ENCODE data around the gene TPM1.
"Not testable (repeated sequence)": the region's sequence is repeated elsewhere in the genome, so short reads cannot be mapped to it uniquely, and the experiment has no call there.

Gene TPM1

GRCh38 chr15:63090887-63091286 is 48.3 kb downstream of the TPM1 start:
- Histone ChIP-seq H3K36me3 (ENCODE audit: insufficient read depth, low read depth, low read length) (no peaks in the 10 kb centered on the region), H3K4me1 (ENCODE audit: insufficient read depth, low read length) (peaks cover 31% of the 10 kb centered on the region), H3K9me3 (ENCODE audit: insufficient read depth, low read depth, low read length) (no peaks in the 10 kb centered on the region), H3K27me3 (ENCODE audit: insufficient read depth, low read length) (no peaks in the 10 kb centered on the region), H3K9ac (ENCODE audit: low read depth, low read length) (no peak overlapping the region), H3K4me3 (ENCODE audit: low read length) (no peak overlapping the region), H3K27ac (ENCODE audit: low read length) (no peak overlapping the region)

- Histone ChIP-seq H3K9me3 (ENCODE audit: insufficient read depth, low read depth, low read length) (no peaks in the 10 kb centered on the region), H3K27me3 (ENCODE audit: insufficient read depth, low read length) (no peaks in the 10 kb centered on the region), H3K4me1 (ENCODE audit: insufficient read depth, low read length) (peaks cover 24% of the 10 kb centered on the region), H3K27ac (ENCODE audit: low read length) (no peak overlapping the region), H3K4me3 (ENCODE audit: low read length) (no peak overlapping the region), H3K36me3 (ENCODE audit: insufficient read depth, low read depth, low read length) (no peaks in the 10 kb centered on the region), H3K9ac (ENCODE audit: low read depth, low read length) (no peak overlapping the region)
Measured at GRCh38 chr15:63091679-63092446, 49.3 kb downstream of the TPM1 start.

GRCh38 chr15:63093486-63094205 is 51.1 kb downstream of the TPM1 start:
- Histone ChIP-seq H3K4me3 (ENCODE audit: low read length) (no peak overlapping the region), H3K27ac (ENCODE audit: low read length) (no peak overlapping the region), H3K4me1 (ENCODE audit: insufficient read depth, low read length) (peaks cover 16% of the 10 kb centered on the region), H3K9me3 (ENCODE audit: insufficient read depth, low read depth, low read length) (no peaks in the 10 kb centered on the region), H3K27me3 (ENCODE audit: insufficient read depth, low read length) (no peaks in the 10 kb centered on the region), H3K36me3 (ENCODE audit: insufficient read depth, low read depth, low read length) (no peaks in the 10 kb centered on the region), H3K9ac (ENCODE audit: low read depth, low read length) (no peak overlapping the region)

GRCh38 chr15:63094495-63094931 is 52.0 kb downstream of the TPM1 start:
- Histone ChIP-seq H3K27me3 (ENCODE audit: insufficient read depth, low read length) (no peaks in the 10 kb centered on the region), H3K4me1 (ENCODE audit: insufficient read depth, low read length) (peaks cover 7% of the 10 kb centered on the region), H3K4me3 (ENCODE audit: low read length) (no peak overlapping the region), H3K36me3 (ENCODE audit: insufficient read depth, low read depth, low read length) (no peaks in the 10 kb centered on the region), H3K9ac (ENCODE audit: low read depth, low read length) (no peak overlapping the region), H3K27ac (ENCODE audit: low read length) (no peak overlapping the region), H3K9me3 (ENCODE audit: insufficient read depth, low read depth, low read length) (no peaks in the 10 kb centered on the region)

GRCh38 chr15:63096178-63096577 is 53.6 kb downstream of the TPM1 start:
- H3K27me3 ChIP-seq (ENCODE audit: insufficient read depth, low read length): no peaks in the 10 kb centered on the region
- H3K9ac ChIP-seq (ENCODE audit: low read depth, low read length): no peak overlapping the region
- H3K4me1 ChIP-seq (ENCODE audit: insufficient read depth, low read length): no peaks in the 10 kb centered on the region; the same call in 1 of the 2 replicates
- H3K27ac ChIP-seq (ENCODE audit: low read length): no peak overlapping the region
- no peak overlapping the region for H3K4me3 ChIP-seq (ENCODE audit: low read length)
- H3K9me3 ChIP-seq (ENCODE audit: insufficient read depth, low read depth, low read length): no peaks in the 10 kb centered on the region; the same call in 1 of the 2 replicates
- H3K36me3 ChIP-seq (ENCODE audit: insufficient read depth, low read depth, low read length): no peaks in the 10 kb centered on the region

GRCh38 chr15:63098901-63099300 is 56.4 kb downstream of the TPM1 start:
- H3K4me1 ChIP-seq (ENCODE audit: insufficient read depth, low read length); H3K9me3 ChIP-seq (ENCODE audit: insufficient read depth, low read depth, low read length); H3K27me3 ChIP-seq (ENCODE audit: insufficient read depth, low read length); H3K9ac ChIP-seq (ENCODE audit: low read depth, low read length); H3K27ac ChIP-seq (ENCODE audit: low read length); H3K36me3 ChIP-seq (ENCODE audit: insufficient read depth, low read depth, low read length); H3K4me3 ChIP-seq (ENCODE audit: low read length): not testable (repeated sequence)

- not testable (repeated sequence) for H3K9ac ChIP-seq (ENCODE audit: low read depth, low read length); H3K27ac ChIP-seq (ENCODE audit: low read length); H3K4me1 ChIP-seq (ENCODE audit: insufficient read depth, low read length); H3K9me3 ChIP-seq (ENCODE audit: insufficient read depth, low read depth, low read length); H3K27me3 ChIP-seq (ENCODE audit: insufficient read depth, low read length); H3K36me3 ChIP-seq (ENCODE audit: insufficient read depth, low read depth, low read length); H3K4me3 ChIP-seq (ENCODE audit: low read length)
Measured at GRCh38 chr15:63099581-63099980, 57.0 kb downstream of the TPM1 start.

- Histone ChIP-seq H3K4me1 (ENCODE audit: insufficient read depth, low read length) (no peaks in the 10 kb centered on the region), H3K9me3 (ENCODE audit: insufficient read depth, low read depth, low read length) (no peaks in the 10 kb centered on the region; the same call in 1 of the 2 replicates), H3K36me3 (ENCODE audit: insufficient read depth, low read depth, low read length) (no peaks in the 10 kb centered on the region), H3K4me3 (ENCODE audit: low read length) (no peak overlapping the region), H3K27ac (ENCODE audit: low read length) (no peak overlapping the region), H3K9ac (ENCODE audit: low read depth, low read length) (no peak overlapping the region), H3K27me3 (ENCODE audit: insufficient read depth, low read length) (no peaks in the 10 kb centered on the region)
Measured at GRCh38 chr15:63103416-63103815, 60.9 kb downstream of the TPM1 start.

GRCh38 chr15:63104727-63105126 is 62.2 kb downstream of the TPM1 start:
- H3K27me3 ChIP-seq (ENCODE audit: insufficient read depth, low read length): no peaks in the 10 kb centered on the region
- no peak overlapping the region for H3K9ac ChIP-seq (ENCODE audit: low read depth, low read length)
- no peak overlapping the region for H3K4me3 ChIP-seq (ENCODE audit: low read length)
- H3K27ac ChIP-seq (ENCODE audit: low read length): no peak overlapping the region
- no peaks in the 10 kb centered on the region for H3K36me3 ChIP-seq (ENCODE audit: insufficient read depth, low read depth, low read length)
- no peaks in the 10 kb centered on the region; the same call in 1 of the 2 replicates for H3K9me3 ChIP-seq (ENCODE audit: insufficient read depth, low read depth, low read length)
- H3K4me1 ChIP-seq (ENCODE audit: insufficient read depth, low read length): no peaks in the 10 kb centered on the region

- H3K4me1 ChIP-seq (ENCODE audit: insufficient read depth, low read length); H3K36me3 ChIP-seq (ENCODE audit: insufficient read depth, low read depth, low read length); H3K27ac ChIP-seq (ENCODE audit: low read length); H3K27me3 ChIP-seq (ENCODE audit: insufficient read depth, low read length); H3K9ac ChIP-seq (ENCODE audit: low read depth, low read length); H3K9me3 ChIP-seq (ENCODE audit: insufficient read depth, low read depth, low read length); H3K4me3 ChIP-seq (ENCODE audit: low read length): not testable (repeated sequence)
Measured at GRCh38 chr15:63105354-63105753, 62.8 kb downstream of the TPM1 start.

- H3K9ac ChIP-seq (ENCODE audit: low read depth, low read length): no peak overlapping the region
- H3K4me1 ChIP-seq (ENCODE audit: insufficient read depth, low read length): no peaks in the 10 kb centered on the region
- no peak overlapping the region for H3K27ac ChIP-seq (ENCODE audit: low read length)
- no peaks in the 10 kb centered on the region for H3K9me3 ChIP-seq (ENCODE audit: insufficient read depth, low read depth, low read length)
- no peak overlapping the region for H3K4me3 ChIP-seq (ENCODE audit: low read length)
- H3K27me3 ChIP-seq (ENCODE audit: insufficient read depth, low read length): no peaks in the 10 kb centered on the region
- H3K36me3 ChIP-seq (ENCODE audit: insufficient read depth, low read depth, low read length): no peaks in the 10 kb centered on the region
Measured at GRCh38 chr15:63107895-63108546, 65.5 kb downstream of the TPM1 start.

GRCh38 chr15:63109498-63109897 is 67.0 kb downstream of the TPM1 start:
- H3K27me3 ChIP-seq (ENCODE audit: insufficient read depth, low read length): no peaks in the 10 kb centered on the region
- H3K27ac ChIP-seq (ENCODE audit: low read length): no peak overlapping the region
- no peaks in the 10 kb centered on the region for H3K4me1 ChIP-seq (ENCODE audit: insufficient read depth, low read length)
- H3K9ac ChIP-seq (ENCODE audit: low read depth, low read length): no peak overlapping the region
- H3K9me3 ChIP-seq (ENCODE audit: insufficient read depth, low read depth, low read length): no peaks in the 10 kb centered on the region
- H3K4me3 ChIP-seq (ENCODE audit: low read length): no peak overlapping the region
- no peaks in the 10 kb centered on the region for H3K36me3 ChIP-seq (ENCODE audit: insufficient read depth, low read depth, low read length)

Data from iPS-20b (cell line).